ENCODE measurements around the gene PREB.

DNA sequence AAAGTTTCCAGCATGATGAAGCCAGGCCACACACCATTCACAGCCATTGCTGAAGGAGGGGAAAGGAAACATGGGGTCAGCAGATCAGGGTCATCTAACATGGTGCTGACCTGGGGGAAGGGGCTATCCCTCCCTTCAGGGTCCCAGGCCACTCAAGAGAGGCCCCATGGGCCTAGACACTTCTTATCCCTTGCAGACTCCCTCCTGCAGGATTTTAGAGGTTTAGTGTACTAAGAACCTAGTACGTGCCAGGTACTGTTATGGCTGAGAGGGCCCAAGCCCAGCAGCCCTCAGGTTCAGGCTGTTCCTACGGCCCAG lies 39.0 kb downstream of the PREB start:
- TF ChIP-seq POLR2AphosphoS5 (IDR thresholded peaks at IDR 0.05; ENCODE audit: low read depth, low read length) (no peak), SIN3A (IDR thresholded peaks at IDR 0.05; ENCODE audit: borderline replicate concordance, insufficient read depth, low read length) (no peak), TAF1 (IDR thresholded peaks at IDR 0.05; ENCODE audit: borderline replicate concordance, insufficient read depth, low read length) (no peak), FOXP2 (optimal IDR thresholded peaks at IDR 0.05; ENCODE audit: borderline replicate concordance, extremely low read depth, extremely low read length, insufficient read depth) (no peak)

Data from PFSK-1 (cell line).